Heart right ventricle (tissue), 16 donors: ENCODE measurements around the gene TIAL1. TPM values are rescaled to one million over a fixed set of nuclear protein-coding genes. Genes with fewer than 3 reads are reported as not detected.
"Not testable (repeated sequence)": the region's sequence is repeated elsewhere in the genome, so short reads cannot be mapped to it uniquely, and the experiment has no call there.

Experiments
- ATAC-seq, 8 donors: fragments of 200-7000 bp; cut with Tn5 transposase; one replicate each; pipeline ENCODE4 v1.9.1; 2020; ENCODE audit warnings: mild to moderate bottlenecking in 8 of 8, moderate library complexity in 8 of 8, moderate number of reproducible peaks in 1 of 8
- DNase-seq, 2 donors: peaks; one replicate each; pipeline ENCODE4 v3.0.0-alpha.2; 2020
- H3K27ac ChIP-seq, 10 donors: fragments of 200-600 bp; sonication (generic) in 2 of 10; one replicate each; pipeline versions ENCODE4 v1.5.0 to v1.8.0; 2020 to 2022; ENCODE audit warnings: mild to moderate bottlenecking in 3 of 10
- H3K27me3 ChIP-seq, 7 donors: fragments of 200-600 bp; one replicate each; pipeline ENCODE4 v1.8.0; 2021 to 2022; ENCODE audit warnings: mild to moderate bottlenecking in 2 of 7
- H3K36me3 ChIP-seq, 9 donors: fragments of 200-600 bp; sonication (generic) in 1 of 9; one replicate each; pipeline versions ENCODE4 v1.5.0 to v1.8.0; 2020 to 2022; ENCODE audit warnings: mild to moderate bottlenecking in 2 of 9
- H3K4me1 ChIP-seq, 9 donors: fragments of 200-600 bp; sonication (generic) in 1 of 9; one replicate each; pipeline versions ENCODE4 v1.5.0 to v1.8.0; 2020 to 2022; ENCODE audit warnings: mild to moderate bottlenecking in 4 of 9
- H3K4me3 ChIP-seq, 10 donors: fragments of 200-600 bp; sonication (generic) in 2 of 10; one replicate each; pipeline versions ENCODE4 v1.5.0 to v1.8.0; 2020 to 2022; ENCODE audit warnings: mild to moderate bottlenecking in 7 of 10, moderate library complexity in 2 of 10
- H3K9me3 ChIP-seq, 11 donors: fragments of 200-600 bp in 10 of 11; sonication (generic) in 2 of 11; one replicate each; pipeline versions ENCODE4 v1.5.0 to v1.8.0; 2013 to 2022; ENCODE audit warnings: mild to moderate bottlenecking in 2 of 11, control low read depth in 1 of 11, moderate library complexity in 1 of 11
- CTCF ChIP-seq, 9 donors: fragments of 200-600 bp; sonication (generic) in 2 of 9; IDR thresholded peaks; one replicate each; pipeline versions ENCODE4 v1.5.0 to v1.8.0; 2021 to 2022; ENCODE audit warnings: antibody characterized with exemption in 9 of 9, mild to moderate bottlenecking in 5 of 9, moderate library complexity in 1 of 9
- WGBS, 2 donors: extraction: QIAGEN DNeasy Blood & Tissue Kit; methylation state at CpG; one replicate each; pipeline ENCODE4 v1.1.7; 2013; ENCODE audit warnings: inconsistent platforms in 1 of 2; 5-methylcytosine and 5-hydroxymethylcytosine counted together
- intact Hi-C, 10 donors: fragments of 100-400 bp; cut with DNase I; formaldehyde crosslinking; loops; one replicate each; pipeline versions ENCODE4 v1.11.1 to v1.14.2; 2022
- polyA plus RNA-seq, 2 donors: library from polyadenylated mRNA; stranded (reverse); fragments of 200-250 nt; gene quantifications; one replicate each; pipeline ENCODE4 v1.2.3, GENCODE V29; 2013
- total RNA-seq, 10 donors: library from RNA; stranded (reverse); fragmentation: NEBNext Ultra II Directional in 3 of 10; extraction: Animal tissue kit (Norgen Biotek cat#: 25700) in 3 of 10; gene quantifications; one replicate each; pipeline versions ENCODE4 v1.2.1 to v1.2.4, GENCODE V29; 2021 to 2023
- donor health status: Arrhythmogenic right ventricular cardiomyopathy.
- donor health status: ischemic (EF 13 %, LVEDD 7.1; RV severe dilation, severe dysfunction).
- donor health status: healthy with polysubstance abuse.
- donor health status: DM: no; HTN: yes; CAD: no.
- donor health status: DM: no; HTN: no; CAD: no.
- donor health status: ischemic (EF 25% LVEDD 6.9; RV normal size, moderate dysfunction).
- donor health status: ischemic (EF 25% LVEDD 5.7; RV mildly dilated, moderate dysfunction).
- donor health status: healthy.
- donor health status: DM: yes; HTN: yes; CAD: no.
- donor health status: Ischemic cardiomyopathy.
- donor health status: ischemic (EF 35%, LVEDD 5.7; RV mildly dilated, moderate dysfunction).
- donor health status: nonischemic (EF 11% LVEDD 7.7; RV severe dilation, severe dysfunction).
- donor health status: DM: yes; HTN: yes; CAD: no.
- donor health status: PGD.
- donor health status: ischemic (EF 29% LVEDD 5.4; RV normal size, mild dysfunction).
- donor health status: nonischemic (EF 23%, LVEDD 6.1; RV moderate dilation, normal function).

TIAL1 gene
- total and polyA plus RNA-seq, 12 donors = 35.9 to 94.6 (median 69.9) TPM

- no peaks in the 10 kb centered on the region for H3K36me3 ChIP-seq
- TF ChIP-seq CTCF (IDR thresholded peaks at IDR 0.05) = no peak
- no peaks in the 10 kb centered on the region for H3K4me1 ChIP-seq
- 85 to 87% methylated on average over 5 of the region's 5 CpGs for WGBS, 2 donors
- ATAC-seq (no peak), DNase-seq (no peak)
- no peak overlapping the region for H3K27ac ChIP-seq
- H3K9me3 ChIP-seq = no peaks in the 10 kb centered on the region
- H3K4me3 ChIP-seq = no peak overlapping the region
- H3K27me3 ChIP-seq = peaks cover 0 to 4% (median 0%) of the 10 kb centered on the region in 7 donors
- intact Hi-C loops = no loop called here
These were observed 33.5 kb upstream of the TIAL1 start for GRCh38 chr10:119630300-119630699.

- no peak overlapping the region for H3K27ac ChIP-seq
- no peak for TF ChIP-seq CTCF (IDR thresholded peaks at IDR 0.05)
- H3K36me3 ChIP-seq = no peaks in the 10 kb centered on the region
- H3K27me3 ChIP-seq = peaks cover 0 to 4% (median 0%) of the 10 kb centered on the region in 7 donors
- H3K4me3 ChIP-seq = no peak overlapping the region
- peaks cover 0 to 8% (median 4%) of the 10 kb centered on the region in 9 donors for H3K4me1 ChIP-seq
- intact Hi-C loops = no loop called here
- 97 to 98% methylated on average over 6 of the region's 6 CpGs for WGBS, 2 donors
- ATAC-seq (no peak), DNase-seq (no peak)
- no peaks in the 10 kb centered on the region for H3K9me3 ChIP-seq
These were observed 29.0 kb upstream of the TIAL1 start for GRCh38 chr10:119625570-119626280.

- DNase-seq (no peak), ATAC-seq (no peak)
- Histone ChIP-seq H3K27me3 (no peaks in the 10 kb centered on the region), H3K4me1 (peaks cover 0 to 37% (median 18%) of the 10 kb centered on the region in 9 donors), H3K36me3 (no peaks in the 10 kb centered on the region), H3K4me3 (no peak overlapping the region), H3K9me3 (no peaks in the 10 kb centered on the region), H3K27ac (no peak overlapping the region)
- TF ChIP-seq CTCF (IDR thresholded peaks at IDR 0.05) = no peak
- WGBS, 2 donors = 58 to 67% methylated on average over 3 of the region's 3 CpGs
- intact Hi-C loops = no loop called here
These were observed 24.3 kb upstream of the TIAL1 start for GRCh38 chr10:119621078-119621384.

GRCh38 chr10:119620241-119621077, 23.7 kb upstream of the TIAL1 start:
- Histone ChIP-seq H3K9me3 (no peaks in the 10 kb centered on the region), H3K4me3 (no peak overlapping the region), H3K4me1 (peaks cover 0 to 37% (median 18%) of the 10 kb centered on the region in 9 donors), H3K27me3 (no peaks in the 10 kb centered on the region), H3K36me3 (no peaks in the 10 kb centered on the region), H3K27ac (no peak overlapping the region)
- DNase-seq = no peak
- intact Hi-C loops = no loop called here
- TF ChIP-seq CTCF (IDR thresholded peaks at IDR 0.05) = no peak
- ATAC-seq = peak in 1 of 8 donors; percentile 49
- WGBS, 2 donors = 61 to 63% methylated on average over 10 of the region's 10 CpGs

- WGBS, 2 donors = 89 to 94% methylated on average over 8 of the region's 8 CpGs
- H3K4me1 ChIP-seq = peaks cover 0 to 37% (median 18%) of the 10 kb centered on the region in 9 donors
- not testable (repeated sequence) for H3K36me3 ChIP-seq, H3K27me3 ChIP-seq, ATAC-seq, DNase-seq, H3K9me3 ChIP-seq, H3K27ac ChIP-seq, H3K4me3 ChIP-seq
- intact Hi-C loops = loop anchor here in 3 of 10 donors (5.0 to 10.0 kb wide), 4 partner anchors 32 to 245 kb away; partner anchors contain the start of genes BAG3 (in 1 of the 3) and INPP5F (in 1 of the 3)
These were observed 23.0 kb upstream of the TIAL1 start for GRCh38 chr10:119619811-119620210.
